ENCODE results near the gene SEM1. TPM values are rescaled to one million over a fixed set of nuclear protein-coding genes. Genes with fewer than 3 reads are reported as not detected.

SEM1 gene
- total and polyA plus RNA-seq, 2 of the 8 experiments (the other 6 are each of a cell fraction or from before 2014, with no cell fraction given): 20.8 to 75.3 TPM

- peak; percentile 88 for TF ChIP-seq TAF1 (IDR thresholded peaks at IDR 0.05; ENCODE audit: low read depth, low read length)
- TF ChIP-seq RFX5 (IDR thresholded peaks at IDR 0.05; ENCODE audit: borderline replicate concordance, low read depth, low read length): no peak
- TF ChIP-seq SIX5 (IDR thresholded peaks at IDR 0.05; ENCODE audit: low read depth, low read length): no peak
- no peak for TF ChIP-seq RXRA (IDR thresholded peaks at IDR 0.05; ENCODE audit: insufficient read depth, low read depth, low read length)
- peak; percentile 95 for TF ChIP-seq ASH2L (IDR thresholded peaks at IDR 0.05; ENCODE audit: low read length)
- TF ChIP-seq EP300 (IDR thresholded peaks at IDR 0.05; ENCODE audit: borderline replicate concordance in 1 of 2, low read depth in 2 of 2, low read length in 2 of 2): no peak
- TF ChIP-seq FOSL1 (IDR thresholded peaks at IDR 0.05; ENCODE audit: insufficient read depth, low read depth, low read length): no peak
- peak; percentile 52 for TF ChIP-seq EGR1 (IDR thresholded peaks at IDR 0.05; ENCODE audit: borderline replicate concordance, low read depth, low read length)
- no peak for TF ChIP-seq EZH2 (IDR thresholded peaks at IDR 0.05; ENCODE audit: low read depth, low read length, severe bottlenecking)
- 0 out of 4 replicates have a peak, but pooled peaks of 1 of the 2 experiments have one; percentile 64 for TF ChIP-seq SIN3A (conservative IDR thresholded peaks at IDR 0.05 in 1 of 2, IDR thresholded peaks at IDR 0.05 in 1 of 2; ENCODE audit: low read depth in 1 of 2, low read length in 2 of 2)
- TF ChIP-seq BCL11A (IDR thresholded peaks at IDR 0.05; ENCODE audit: low read depth in 2 of 2, low read length in 2 of 2): no peak
- peak; percentile 16; the same call in 1 of the 2 replicates for TF ChIP-seq CHD2 (IDR thresholded peaks at IDR 0.05; ENCODE audit: low read length)
- no peak; the same call in 1 of the 2 replicates for TF ChIP-seq SP1 (IDR thresholded peaks at IDR 0.05; ENCODE audit: low read depth, low read length)
- peak; percentile 82 for TF ChIP-seq POLR2AphosphoS5 (IDR thresholded peaks at IDR 0.05; ENCODE audit: low read depth, low read length)
- peak; percentile 73 for TF ChIP-seq CREB1 (IDR thresholded peaks at IDR 0.05)
- TF ChIP-seq TAF7 (optimal IDR thresholded peaks at IDR 0.05; ENCODE audit: borderline replicate concordance, low read depth, low read length): peak; percentile 7
- no peak for TF ChIP-seq ATF3 (IDR thresholded peaks at IDR 0.05; ENCODE audit: insufficient read depth, low read depth, low read length)
- TF ChIP-seq CBX5 (IDR thresholded peaks at IDR 0.05; ENCODE audit: low read depth, low read length): no peak
- TF ChIP-seq YY1 (IDR thresholded peaks at IDR 0.05; ENCODE audit: low read depth, low read length): no peak
- no peak for TF ChIP-seq RAD21 (IDR thresholded peaks at IDR 0.05 in 1 of 2, conservative IDR thresholded peaks at IDR 0.05 in 1 of 2; ENCODE audit: low read depth in 2 of 2, low read length in 2 of 2)
- TF ChIP-seq MAX (IDR thresholded peaks at IDR 0.05): 0 out of 2 replicates have a peak, but pooled peaks have one; percentile 9
- 0 out of 2 replicates have a peak, but pooled peaks have one; percentile 1 for TF ChIP-seq MAFK (IDR thresholded peaks at IDR 0.05; ENCODE audit: low read depth, low read length)
- peak; percentile 79 for TF ChIP-seq KDM4A (IDR thresholded peaks at IDR 0.05; ENCODE audit: low read depth, low read length, severe bottlenecking)
Observed at GRCh38 chr7:96709381-96710228, at the start of gene SEM1 (continued).
